DND-41 (cell line): ENCODE data around the gene IL18R1.

Experiments
- ATAC-seq: fragments of 200-7000 bp; cut with Tn5 transposase; 3 replicates; pipeline ENCODE4 v1.9.1; 2021; ENCODE audit warnings: low read depth; ENCODE audit not compliant: insufficient read depth
- DNase-seq: peaks from one replicate; pipeline ENCODE4 v3.0.0-alpha.2; 2020
- H2AFZ ChIP-seq: 2 replicates; pipeline ENCODE4 v1.6.0; 2012; ENCODE audit warnings: low read depth, low read length
- H3K27ac ChIP-seq: 2 replicates; pipeline ENCODE4 v1.5.1; 2012; ENCODE audit warnings: low read length, inconsistent platforms
- H3K27me3 ChIP-seq: fragments of 200-600 bp; sonication (generic); 2 replicates; pipeline ENCODE4 v1.6.0; 2012; ENCODE audit warnings: low read length, mild to moderate bottlenecking, inconsistent platforms; ENCODE audit not compliant: insufficient read depth, poor library complexity
- H3K36me3 ChIP-seq: 2 replicates; pipeline ENCODE4 v1.5.1; 2012; ENCODE audit warnings: low read length, inconsistent platforms; ENCODE audit not compliant: insufficient read depth
- H3K4me1 ChIP-seq: 2 replicates; pipeline ENCODE4 v1.5.1; 2012; ENCODE audit warnings: mild to moderate bottlenecking, low read length; ENCODE audit not compliant: insufficient read depth
- H3K4me2 ChIP-seq: 2 replicates; pipeline ENCODE4 v1.6.0; 2012; ENCODE audit warnings: mild to moderate bottlenecking, moderate library complexity, low read length, inconsistent platforms; ENCODE audit not compliant: insufficient read depth
- H3K4me3 ChIP-seq, 2 experiments: fragments of 200-600 bp in 1 of 2; shearing (Covaris generic) in 1 of 2; 2 replicates each; pipeline ENCODE4 v1.5.1; 2012 to 2016; ENCODE audit warnings: inconsistent platforms in 2 of 2, low read length in 2 of 2, mild to moderate bottlenecking in 2 of 2, low read depth in 1 of 2, moderate library complexity in 1 of 2
- H3K79me2 ChIP-seq: 2 replicates; pipeline ENCODE4 v1.6.0; 2012; ENCODE audit warnings: low read length, inconsistent platforms; ENCODE audit not compliant: insufficient read depth
- H3K9ac ChIP-seq: 2 replicates; pipeline ENCODE4 v1.6.0; 2012; ENCODE audit warnings: low read depth, mild to moderate bottlenecking, inconsistent platforms, low read length, moderate library complexity
- H3K9me3 ChIP-seq: 2 replicates; pipeline ENCODE4 v1.5.1; 2012; ENCODE audit warnings: low read length, moderate library complexity, mild to moderate bottlenecking, inconsistent platforms; ENCODE audit not compliant: insufficient read depth, severe bottlenecking
- H4K20me1 ChIP-seq: 2 replicates; pipeline ENCODE4 v1.6.0; 2012; ENCODE audit warnings: low read length; ENCODE audit not compliant: insufficient read depth
- EZH2 ChIP-seq: IDR thresholded peaks from 3 replicates; pipeline ENCODE4 v1.6.1; 2012; ENCODE audit warnings: borderline replicate concordance, low read depth, mild to moderate bottlenecking, moderate library complexity, low read length, inconsistent platforms; ENCODE audit not compliant: severe bottlenecking
- TF ChIP-seq, protein P1 (sequence below): IDR thresholded peaks from 2 replicates; pipeline ENCODE4 v1.5.1; 2012; ENCODE audit warnings: borderline replicate concordance, low read length, moderate library complexity, mild to moderate bottlenecking; ENCODE audit not compliant: poor library complexity, severe bottlenecking; ENCODE audit errors: extremely low read depth

Gene IL18R1

DNA sequence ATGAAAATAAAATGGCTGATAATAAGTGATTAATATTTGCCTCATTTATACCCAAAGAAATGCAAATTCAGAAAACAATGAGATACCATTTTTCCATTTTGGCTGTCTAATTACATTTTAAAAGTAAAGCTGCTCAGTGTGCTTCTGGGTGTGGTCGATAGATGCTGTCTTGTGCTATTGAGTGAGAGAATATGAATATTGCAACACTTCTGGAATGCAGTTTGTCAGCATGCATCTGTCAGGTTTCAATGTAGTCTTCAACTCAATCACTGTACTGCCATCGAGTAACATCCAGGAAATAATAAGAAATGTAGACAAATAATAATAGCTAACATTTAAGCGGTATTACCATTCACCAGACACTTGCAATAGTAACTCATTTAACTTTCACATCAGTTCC, 3.9 kb downstream of the IL18R1 start:
- no peak overlapping the region for H3K4me3 ChIP-seq
- H2AFZ ChIP-seq, result no peak overlapping the region
- H3K27ac ChIP-seq, result no peak overlapping the region
- H3K36me3 ChIP-seq, result no peaks in the 10 kb centered on the region
- DNase-seq, result no peak
- peaks cover 14% of the 10 kb centered on the region for H3K4me1 ChIP-seq
- no peaks in the 10 kb centered on the region for H3K9me3 ChIP-seq
- no peak for TF ChIP-seq EZH2
- TF ChIP-seq, protein P1, sequence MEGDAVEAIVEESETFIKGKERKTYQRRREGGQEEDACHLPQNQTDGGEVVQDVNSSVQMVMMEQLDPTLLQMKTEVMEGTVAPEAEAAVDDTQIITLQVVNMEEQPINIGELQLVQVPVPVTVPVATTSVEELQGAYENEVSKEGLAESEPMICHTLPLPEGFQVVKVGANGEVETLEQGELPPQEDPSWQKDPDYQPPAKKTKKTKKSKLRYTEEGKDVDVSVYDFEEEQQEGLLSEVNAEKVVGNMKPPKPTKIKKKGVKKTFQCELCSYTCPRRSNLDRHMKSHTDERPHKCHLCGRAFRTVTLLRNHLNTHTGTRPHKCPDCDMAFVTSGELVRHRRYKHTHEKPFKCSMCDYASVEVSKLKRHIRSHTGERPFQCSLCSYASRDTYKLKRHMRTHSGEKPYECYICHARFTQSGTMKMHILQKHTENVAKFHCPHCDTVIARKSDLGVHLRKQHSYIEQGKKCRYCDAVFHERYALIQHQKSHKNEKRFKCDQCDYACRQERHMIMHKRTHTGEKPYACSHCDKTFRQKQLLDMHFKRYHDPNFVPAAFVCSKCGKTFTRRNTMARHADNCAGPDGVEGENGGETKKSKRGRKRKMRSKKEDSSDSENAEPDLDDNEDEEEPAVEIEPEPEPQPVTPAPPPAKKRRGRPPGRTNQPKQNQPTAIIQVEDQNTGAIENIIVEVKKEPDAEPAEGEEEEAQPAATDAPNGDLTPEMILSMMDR, result no peak
- H3K79me2 ChIP-seq, result no peaks in the 10 kb centered on the region
- H3K4me2 ChIP-seq, result no peak overlapping the region
- no peaks in the 10 kb centered on the region for H4K20me1 ChIP-seq
- H3K27me3 ChIP-seq, result peaks cover 37% of the 10 kb centered on the region
- H3K9ac ChIP-seq, result no peak overlapping the region
- ATAC-seq, result no peak

DNA sequence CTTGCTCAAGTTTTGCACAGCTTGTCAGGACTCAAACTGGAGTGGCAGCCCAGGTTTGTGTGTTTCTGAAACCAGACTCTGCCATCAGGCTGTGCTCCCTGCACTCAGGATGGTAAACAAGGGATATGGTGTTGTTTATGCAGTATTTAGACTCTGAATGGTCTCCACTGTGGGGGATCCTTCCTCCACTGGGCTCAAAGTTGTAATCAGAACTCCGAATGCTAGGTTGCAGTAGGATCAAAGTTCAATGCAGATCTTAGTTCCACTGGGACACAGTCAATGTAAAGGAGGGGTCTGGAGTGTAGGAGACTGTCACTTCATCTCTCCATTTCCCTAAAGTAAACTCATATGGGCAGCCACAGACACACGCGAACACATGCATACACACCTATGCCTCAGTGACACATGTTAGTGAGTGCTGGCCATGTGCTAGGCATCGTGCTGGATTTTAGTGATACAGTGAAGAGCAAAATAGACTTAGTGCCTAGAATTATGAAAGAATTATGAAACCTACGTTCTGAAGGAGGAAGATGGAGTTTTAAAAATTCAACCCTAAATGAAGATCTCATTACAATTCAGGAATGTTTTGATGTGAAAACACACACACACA, 6.1 kb downstream of the IL18R1 start:
- TF ChIP-seq EZH2, result no peak
- TF ChIP-seq, protein P1, result no peak
- Histone ChIP-seq H3K27ac (no peak overlapping the region), H3K9ac (no peak overlapping the region)

DNA sequence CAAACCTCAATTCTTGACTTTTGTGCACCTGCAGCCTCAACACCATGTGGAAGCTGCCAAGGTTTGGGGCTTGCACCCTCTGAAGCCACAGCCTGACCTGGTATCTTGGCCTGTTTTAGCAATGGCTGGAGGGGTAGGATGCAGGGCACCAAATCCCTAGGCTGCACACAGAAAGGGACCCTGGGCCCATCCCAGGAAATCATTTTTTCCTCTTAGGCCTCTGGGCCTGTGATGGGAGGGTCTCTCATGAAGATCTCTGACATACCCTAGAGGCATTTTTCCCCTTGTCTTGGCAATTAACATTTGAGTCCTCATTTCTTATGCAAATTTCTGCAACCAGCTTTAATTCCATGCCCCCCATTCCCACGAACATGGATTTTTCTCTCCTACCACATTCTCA, 10.2 kb downstream of the IL18R1 start:
- Histone ChIP-seq H4K20me1 (no peaks in the 10 kb centered on the region), H3K79me2 (no peaks in the 10 kb centered on the region), H3K36me3 (no peaks in the 10 kb centered on the region), H3K9me3 (peaks cover 14% of the 10 kb centered on the region), H3K4me1 (no peaks in the 10 kb centered on the region), H3K4me3 (no peak overlapping the region), H3K27ac (no peak overlapping the region), H3K27me3 (peaks cover 4% of the 10 kb centered on the region), H2AFZ (no peak overlapping the region), H3K4me2 (no peak overlapping the region), H3K9ac (no peak overlapping the region)
- TF ChIP-seq, protein P1, result no peak
- TF ChIP-seq EZH2, result no peak
- ATAC-seq (no peak), DNase-seq (no peak)

More for the DNA sequence above, 6.1 kb downstream of the IL18R1 start:
- Histone ChIP-seq H4K20me1 (no peaks in the 10 kb centered on the region), H3K27me3 (peaks cover 17% of the 10 kb centered on the region), H3K9me3 (peaks cover 14% of the 10 kb centered on the region), H3K36me3 (no peaks in the 10 kb centered on the region), H3K4me3 (no peak overlapping the region), H2AFZ (no peak overlapping the region), H3K4me1 (no peaks in the 10 kb centered on the region), H3K79me2 (no peaks in the 10 kb centered on the region), H3K4me2 (no peak overlapping the region)
- no peak for ATAC-seq
- DNase-seq, result no peak
